GM08714 (cell line): ENCODE results near the gene CYP2R1.

Experiments used
- H3K4me3 ChIP-seq: fragments of 200-500 bp; sonication (Bioruptor generic); 2 replicates; pipeline ENCODE4 v1.5.1; 2014; ENCODE audit warnings: mild to moderate bottlenecking, low read length, inconsistent platforms
- ZNF274 ChIP-seq: IDR thresholded peaks from 2 replicates; pipeline ENCODE4 v1.6.1; 2012; ENCODE audit warnings: mild to moderate bottlenecking, low read depth, low read length

CYP2R1 gene, protein sequence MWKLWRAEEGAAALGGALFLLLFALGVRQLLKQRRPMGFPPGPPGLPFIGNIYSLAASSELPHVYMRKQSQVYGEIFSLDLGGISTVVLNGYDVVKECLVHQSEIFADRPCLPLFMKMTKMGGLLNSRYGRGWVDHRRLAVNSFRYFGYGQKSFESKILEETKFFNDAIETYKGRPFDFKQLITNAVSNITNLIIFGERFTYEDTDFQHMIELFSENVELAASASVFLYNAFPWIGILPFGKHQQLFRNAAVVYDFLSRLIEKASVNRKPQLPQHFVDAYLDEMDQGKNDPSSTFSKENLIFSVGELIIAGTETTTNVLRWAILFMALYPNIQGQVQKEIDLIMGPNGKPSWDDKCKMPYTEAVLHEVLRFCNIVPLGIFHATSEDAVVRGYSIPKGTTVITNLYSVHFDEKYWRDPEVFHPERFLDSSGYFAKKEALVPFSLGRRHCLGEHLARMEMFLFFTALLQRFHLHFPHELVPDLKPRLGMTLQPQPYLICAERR

GRCh38 chr11:14892036-14892556 lies at the start of gene CYP2R1:
Gene CYP2R1, minus strand, starts transcription at chr11:14892231. Its CDS starts 26 bp downstream, at chr11:14892205.
- H3K4me3 ChIP-seq = peak within 1 kb of the TSS; percentile 63; the same call in 1 of the 2 replicates
- TF ChIP-seq ZNF274 = no peak

DNA sequence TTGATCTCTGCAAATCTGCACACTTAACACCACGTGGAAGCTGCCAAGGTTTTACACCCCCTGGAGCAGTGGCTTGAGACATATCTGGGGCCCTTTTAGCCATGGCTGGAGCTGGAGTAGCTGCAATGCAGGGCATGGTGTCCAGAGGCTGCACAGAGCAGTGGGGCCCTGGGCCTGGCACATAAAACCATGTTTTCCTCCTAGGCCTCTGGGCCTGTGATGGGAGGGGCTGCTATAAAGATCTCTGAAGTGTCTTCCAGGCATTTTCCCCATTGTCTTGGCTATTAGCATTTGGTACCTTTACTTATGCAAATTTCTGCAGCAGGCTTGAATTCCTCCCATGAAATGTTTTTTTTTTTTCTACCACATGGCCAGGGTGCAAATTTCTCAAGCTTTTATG lies 46.9 kb upstream of the CYP2R1 start:
- TF ChIP-seq ZNF274 = no peak
- no peak overlapping the region for H3K4me3 ChIP-seq

- no peak for TF ChIP-seq ZNF274
- no peak overlapping the region for H3K4me3 ChIP-seq
Measured at GRCh38 chr11:14934641-14935351, 42.8 kb upstream of the CYP2R1 start.

DNA sequence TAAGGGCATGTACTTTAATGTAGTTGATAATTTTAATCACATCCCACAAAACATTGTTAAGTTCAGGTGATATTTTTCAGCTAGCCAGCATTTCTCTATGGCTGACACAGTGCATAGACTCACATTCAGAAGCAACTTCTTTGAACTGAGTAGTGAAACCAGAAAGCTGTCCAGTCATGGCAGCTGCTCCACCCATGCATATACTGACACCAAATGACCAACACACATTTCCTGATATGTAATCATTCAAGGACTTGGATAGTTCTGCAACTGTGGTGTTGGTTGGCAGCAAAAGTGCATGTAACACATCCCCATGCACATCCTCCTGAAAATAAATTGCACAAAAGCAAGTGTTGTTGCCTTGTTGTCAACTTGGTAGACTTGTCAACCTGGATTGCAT lies 40.4 kb upstream of the CYP2R1 start:
- TF ChIP-seq ZNF274 = no peak
- H3K4me3 ChIP-seq = no peak overlapping the region

- no peak overlapping the region for H3K4me3 ChIP-seq
- no peak for TF ChIP-seq ZNF274
Measured at GRCh38 chr11:14930369-14930768, 38.3 kb upstream of the CYP2R1 start.

- H3K4me3 ChIP-seq = no peak overlapping the region
- TF ChIP-seq ZNF274 = no peak
Measured at GRCh38 chr11:14927146-14927545, 35.1 kb upstream of the CYP2R1 start.

GRCh38 chr11:14924318-14924717 lies 32.3 kb upstream of the CYP2R1 start:
- no peak for TF ChIP-seq ZNF274

GRCh38 chr11:14916403-14916802 lies 24.4 kb upstream of the CYP2R1 start:
- no peak for TF ChIP-seq ZNF274
- no peak overlapping the region for H3K4me3 ChIP-seq

More at GRCh38 chr11:14924318-14924717, 32.3 kb upstream of the CYP2R1 start:
- no peak overlapping the region for H3K4me3 ChIP-seq

GRCh38 chr11:14914536-14914935 lies 22.5 kb upstream of the CYP2R1 start:
- no peak for TF ChIP-seq ZNF274
- no peak overlapping the region for H3K4me3 ChIP-seq

- no peak for TF ChIP-seq ZNF274
- H3K4me3 ChIP-seq = no peak overlapping the region
Measured at GRCh38 chr11:14908214-14908880, 16.3 kb upstream of the CYP2R1 start.

- no peak for TF ChIP-seq ZNF274
- H3K4me3 ChIP-seq = no peak overlapping the region
Measured at GRCh38 chr11:14907411-14908213, 15.6 kb upstream of the CYP2R1 start.

- TF ChIP-seq ZNF274 = no peak
Measured at GRCh38 chr11:14906993-14907392, 15.0 kb upstream of the CYP2R1 start.

GRCh38 chr11:14906578-14906977 lies 14.5 kb upstream of the CYP2R1 start:
- TF ChIP-seq ZNF274 = no peak

More at GRCh38 chr11:14906993-14907392, 15.0 kb upstream of the CYP2R1 start:
- no peak overlapping the region for H3K4me3 ChIP-seq

More at GRCh38 chr11:14906578-14906977, 14.5 kb upstream of the CYP2R1 start:
- H3K4me3 ChIP-seq = no peak overlapping the region
